ENCODE results near the gene ZC3H12A. TPM values are rescaled to one million over a fixed set of nuclear protein-coding genes. Genes with fewer than 3 reads are reported as not detected.

The ZC3H12A gene
- polyA plus RNA-seq: 10 to 100 TPM in 2 of 3 donors, 1 to 10 TPM in 1; 9.6 to 14.6 (median 13.1) TPM

DNA sequence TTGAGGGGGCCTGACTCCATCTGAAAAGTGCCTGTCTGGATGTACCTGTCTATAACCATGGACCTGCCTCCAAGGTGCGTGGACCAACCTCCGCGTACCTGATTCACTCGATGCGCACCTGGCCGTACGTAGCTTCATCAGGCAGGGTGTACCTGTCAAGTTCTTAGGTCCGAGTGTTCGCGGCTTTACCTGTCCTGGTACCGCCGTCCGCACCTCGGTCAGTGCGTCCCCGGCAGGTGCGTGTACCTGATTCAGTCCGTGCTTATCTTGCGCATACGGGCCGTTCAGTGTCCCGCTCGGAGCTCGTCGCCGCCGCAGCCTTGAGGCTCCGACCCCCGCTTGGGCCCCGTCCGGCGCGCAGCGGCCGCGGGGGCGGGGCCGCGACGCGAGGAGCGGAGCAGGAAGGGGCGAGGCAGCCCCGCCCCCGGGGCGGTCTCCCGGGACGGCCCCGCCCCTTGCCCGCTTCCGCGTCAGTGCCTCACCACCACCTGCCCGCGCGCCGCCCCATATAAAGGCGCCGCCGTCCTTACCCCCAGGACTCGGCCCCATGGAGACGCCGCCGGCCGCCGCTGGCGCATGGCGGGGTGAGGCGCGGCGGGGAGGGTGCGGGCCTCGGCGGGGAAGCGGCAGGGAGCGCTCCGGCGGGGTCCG, at the start of gene ZC3H12A:
Gene ZC3H12A, plus strand, starts transcription at position 535 of the 651 bp plus-strand sequence. CDS start 917 bp downstream, outside the sequence.
- peak within 1 kb of the TSS; percentile 94 to 98 (median 95) for H3K4me3 Mint-ChIP-seq
- peaks cover 16 to 47% (median 23%) of the 10 kb centered on the region in 3 donors for H3K27me3 Mint-ChIP-seq (ENCODE audit: low read depth in 3 of 3)
- H3K4me1 Mint-ChIP-seq: peaks cover 66 to 69% of the 10 kb centered on the region in 2 donors
- peaks cover 0 to 3% (median 0%) of the 10 kb centered on the region in 6 donors for H3K9me3 Mint-ChIP-seq
- peaks cover 0 to 17% (median 2%) of the 10 kb centered on the region in 3 donors for H3K36me3 Mint-ChIP-seq
- H3K27ac Mint-ChIP-seq: peak within 1 kb of the TSS; percentile 98 to 99 (median 99)
- DNase-seq: peak; percentile 94 to 96 (median 96)

DNA sequence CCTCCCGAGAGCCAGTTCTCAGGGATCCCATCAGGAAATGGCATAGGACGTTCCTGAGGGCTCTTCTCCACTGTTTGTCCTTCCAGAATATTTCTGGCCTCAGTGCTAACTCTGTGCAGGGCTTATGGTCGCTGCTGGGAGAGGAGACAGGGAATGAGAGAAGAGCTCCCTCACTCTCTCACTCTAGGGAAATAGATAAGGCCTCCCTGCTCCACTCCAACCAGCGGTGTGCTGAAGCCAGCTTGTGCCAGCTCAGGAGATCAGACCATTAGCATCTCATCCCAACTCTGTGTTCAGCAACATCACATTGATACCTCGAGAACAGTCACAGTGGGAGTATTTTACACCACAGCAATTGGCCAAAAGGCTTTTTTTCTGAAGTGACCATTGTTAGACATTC, 49.2 kb upstream of the ZC3H12A start:
- Mint-ChIP-seq H3K4me1 (no peaks in the 10 kb centered on the region), H3K9me3 (no peaks in the 10 kb centered on the region), H3K27me3 (ENCODE audit: low read depth in 3 of 3) (peaks cover 6 to 11% (median 10%) of the 10 kb centered on the region in 3 donors), H3K27ac (no peak overlapping the region), H3K36me3 (no peaks in the 10 kb centered on the region), H3K4me3 (no peak overlapping the region)
- DNase-seq: no peak

DNA sequence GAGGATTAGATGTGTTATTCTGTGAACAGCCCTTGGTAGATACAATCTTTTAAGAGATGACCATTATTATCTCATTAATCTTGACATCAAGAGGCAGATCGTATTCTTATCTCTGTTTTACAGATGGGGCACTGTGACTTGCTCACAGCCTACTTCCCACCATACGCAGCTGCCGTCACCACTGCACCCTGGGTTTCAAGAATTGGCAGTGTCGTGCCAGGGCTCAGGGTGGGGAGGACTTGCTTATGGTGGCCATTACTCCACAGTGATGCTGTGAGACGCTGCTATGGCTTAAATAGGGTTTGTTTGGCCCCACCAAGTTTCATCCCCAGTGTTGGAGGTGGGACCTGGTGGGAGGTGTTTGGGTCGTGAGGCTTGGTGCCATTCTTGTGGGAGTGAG, 45.4 kb upstream of the ZC3H12A start:
- Mint-ChIP-seq H3K27ac (no peak overlapping the region), H3K27me3 (ENCODE audit: low read depth in 3 of 3) (peaks cover 1 to 6% (median 4%) of the 10 kb centered on the region in 3 donors), H3K4me1 (no peaks in the 10 kb centered on the region), H3K9me3 (no peaks in the 10 kb centered on the region), H3K4me3 (no peak overlapping the region), H3K36me3 (no peaks in the 10 kb centered on the region)
- no peak for DNase-seq

DNA sequence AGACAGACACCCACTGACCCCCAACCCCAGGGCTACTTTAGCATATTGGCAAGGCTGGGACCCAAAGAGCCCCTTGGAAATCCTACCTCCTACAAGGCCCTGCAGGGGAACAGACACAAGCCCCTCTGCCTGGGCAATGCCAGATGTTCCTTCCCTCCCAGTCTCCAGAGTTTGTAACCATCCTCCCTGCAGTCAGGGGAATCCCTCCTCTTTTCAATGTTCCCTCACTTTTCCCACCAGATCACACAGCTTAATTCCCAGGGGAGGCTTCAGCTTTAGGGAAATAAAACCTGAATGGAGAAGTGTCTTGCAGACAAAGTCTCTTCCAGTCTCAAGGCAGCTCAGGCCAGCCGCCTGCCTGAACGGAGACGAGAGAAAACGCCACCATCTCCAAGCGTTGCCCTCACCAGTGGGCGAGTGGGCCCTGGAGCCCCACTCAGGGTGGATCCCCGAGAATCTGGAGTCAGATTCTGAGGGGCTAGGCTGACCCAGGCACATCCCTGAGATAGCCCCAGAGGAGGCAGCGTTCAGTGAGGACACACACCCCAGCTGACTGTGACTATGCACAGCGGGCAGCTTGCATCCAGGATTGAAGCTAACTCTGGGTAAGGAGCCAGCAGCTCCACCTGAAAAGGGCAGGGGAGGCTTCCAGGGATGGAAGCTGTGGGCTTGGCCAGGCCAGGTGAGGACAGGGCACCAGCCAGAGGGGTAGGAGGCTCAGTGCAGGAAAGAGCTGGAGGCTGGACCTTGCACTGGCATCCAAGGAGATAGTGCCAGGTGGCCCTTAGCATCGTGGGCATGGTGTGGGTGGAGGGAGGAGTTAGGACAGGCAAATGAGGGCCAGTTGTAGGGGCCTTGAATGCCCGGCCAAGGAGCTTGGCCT, 44.0 kb upstream of the ZC3H12A start:
- Mint-ChIP-seq H3K4me1 (no peaks in the 10 kb centered on the region), H3K27ac (peak overlapping the region in 2 of 6 donors; percentile 20 to 46), H3K36me3 (no peaks in the 10 kb centered on the region), H3K27me3 (ENCODE audit: low read depth in 3 of 3) (peaks cover 1 to 4% (median 2%) of the 10 kb centered on the region in 3 donors), H3K4me3 (no peak overlapping the region), H3K9me3 (no peaks in the 10 kb centered on the region)
- DNase-seq: no peak

DNA sequence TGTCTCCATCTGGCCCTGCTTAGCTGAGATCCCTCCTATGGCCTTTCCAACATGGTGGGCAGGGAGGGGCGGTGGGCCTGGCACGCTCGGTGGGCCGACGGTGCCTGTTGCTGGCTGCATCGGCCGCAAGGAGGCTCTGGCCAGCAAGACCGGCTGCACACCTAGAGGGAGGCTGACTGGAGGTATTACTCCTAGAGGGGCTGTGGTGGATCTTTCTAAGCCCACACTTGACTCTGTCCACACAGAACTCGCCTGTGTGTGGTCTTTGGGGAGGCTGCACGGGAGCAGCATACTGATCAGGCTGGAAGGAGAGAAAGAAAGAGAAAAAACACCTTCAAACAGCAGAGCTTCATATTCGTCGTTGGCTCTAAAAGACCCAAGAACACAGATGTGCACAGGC, 41.7 kb upstream of the ZC3H12A start:
- peaks cover 0 to 4% (median 2%) of the 10 kb centered on the region in 3 donors for H3K27me3 Mint-ChIP-seq (ENCODE audit: low read depth in 3 of 3)
- H3K27ac Mint-ChIP-seq: no peak overlapping the region
- no peaks in the 10 kb centered on the region for H3K4me1 Mint-ChIP-seq
- no peaks in the 10 kb centered on the region for H3K9me3 Mint-ChIP-seq
- H3K4me3 Mint-ChIP-seq: no peak overlapping the region
- H3K36me3 Mint-ChIP-seq: no peaks in the 10 kb centered on the region
- DNase-seq: no peak

DNA sequence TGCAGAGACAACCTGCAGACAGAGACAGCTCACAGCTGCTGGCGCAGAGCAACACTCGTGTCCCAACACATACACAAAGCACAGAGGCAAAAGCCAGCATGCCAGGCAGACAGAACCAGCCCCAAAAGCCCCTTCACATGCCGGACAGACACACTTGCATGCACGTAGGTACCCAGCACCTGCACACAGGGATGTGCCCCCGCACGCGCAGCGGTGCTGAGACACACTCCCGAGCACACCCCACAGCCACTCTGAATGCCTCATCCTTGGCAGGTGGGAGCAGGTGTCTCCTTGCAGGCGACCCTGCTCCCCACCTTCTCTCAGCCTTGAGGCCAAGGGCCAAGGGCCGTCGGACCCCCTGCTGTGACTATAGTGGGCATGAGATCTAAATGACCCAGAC, 41.2 kb upstream of the ZC3H12A start:
- Mint-ChIP-seq H3K27me3 (ENCODE audit: low read depth in 3 of 3) (peaks cover 0 to 4% (median 2%) of the 10 kb centered on the region in 3 donors), H3K4me3 (no peak overlapping the region), H3K27ac (no peak overlapping the region), H3K36me3 (no peaks in the 10 kb centered on the region), H3K9me3 (no peaks in the 10 kb centered on the region), H3K4me1 (no peaks in the 10 kb centered on the region)
- no peak for DNase-seq

DNA sequence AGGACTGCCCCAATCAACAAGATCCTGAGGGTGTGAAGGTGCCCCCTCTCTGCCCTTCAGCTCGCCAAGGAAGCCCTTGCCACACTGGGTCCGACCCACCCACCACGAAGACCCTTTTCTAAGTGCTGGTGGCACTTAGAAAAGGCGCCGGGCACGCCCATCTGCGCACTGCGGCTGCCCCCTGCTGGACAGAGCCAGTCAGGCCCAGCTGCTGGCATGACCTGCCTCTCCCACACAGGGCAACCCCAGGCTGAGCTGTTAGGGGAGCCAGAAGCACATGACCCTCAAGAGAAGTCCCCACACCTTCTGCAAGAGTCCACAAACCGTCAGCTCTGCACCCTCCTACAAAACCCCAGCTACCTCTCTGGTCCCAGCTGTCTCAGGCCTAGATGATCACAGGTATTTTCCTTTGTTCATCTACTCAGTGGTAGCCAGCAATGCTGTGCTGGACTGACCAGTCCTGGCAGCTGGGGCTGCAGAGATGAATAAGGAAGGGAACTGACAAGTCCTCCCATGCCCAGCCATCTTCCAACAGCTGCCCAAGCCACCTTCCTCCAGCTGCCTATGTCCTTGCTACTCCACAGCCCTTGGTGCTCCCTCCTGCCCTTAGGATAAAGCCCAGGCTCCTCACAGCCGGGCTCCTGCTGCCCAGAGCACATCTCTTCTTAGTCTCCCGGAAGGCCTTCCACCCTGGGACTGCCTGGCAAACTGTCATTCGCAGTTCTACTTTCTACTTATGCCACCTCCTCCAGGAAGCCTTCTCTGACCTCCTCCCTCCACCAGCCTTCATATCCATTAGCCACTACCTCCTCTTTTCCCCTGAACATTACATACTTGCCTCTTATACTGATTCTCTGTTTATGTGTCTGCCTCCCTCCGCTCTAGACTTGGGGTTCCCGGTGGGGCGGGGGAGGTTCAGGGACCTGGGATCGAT, 39.8 kb upstream of the ZC3H12A start:
- Mint-ChIP-seq H3K4me1 (no peaks in the 10 kb centered on the region), H3K4me3 (no peak overlapping the region), H3K9me3 (no peaks in the 10 kb centered on the region), H3K27me3 (ENCODE audit: low read depth in 3 of 3) (peaks cover 0 to 4% (median 2%) of the 10 kb centered on the region in 3 donors), H3K27ac (no peak overlapping the region), H3K36me3 (no peaks in the 10 kb centered on the region)
- DNase-seq: peak; percentile 36 to 51 (median 38)

DNA sequence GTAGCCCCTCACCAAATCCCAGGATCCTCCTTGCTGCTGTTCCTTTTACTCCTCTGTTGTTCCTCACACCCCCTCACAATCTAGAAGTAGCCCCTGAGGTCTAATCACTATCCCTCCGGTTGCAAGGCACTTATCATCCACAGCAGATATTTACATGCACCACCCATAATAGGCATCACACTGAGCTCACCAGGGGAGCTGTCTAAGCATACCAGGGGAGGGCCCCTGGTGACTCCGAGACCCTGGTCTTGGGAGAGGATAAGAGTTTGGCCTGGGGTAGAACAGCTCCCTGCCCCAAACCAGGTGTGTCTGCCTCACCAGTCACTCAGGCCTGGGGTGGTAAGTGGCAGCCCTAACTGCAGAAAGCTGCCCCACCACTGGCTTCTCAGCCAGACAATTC, 37.3 kb upstream of the ZC3H12A start:
- no peak overlapping the region for H3K27ac Mint-ChIP-seq

DNA sequence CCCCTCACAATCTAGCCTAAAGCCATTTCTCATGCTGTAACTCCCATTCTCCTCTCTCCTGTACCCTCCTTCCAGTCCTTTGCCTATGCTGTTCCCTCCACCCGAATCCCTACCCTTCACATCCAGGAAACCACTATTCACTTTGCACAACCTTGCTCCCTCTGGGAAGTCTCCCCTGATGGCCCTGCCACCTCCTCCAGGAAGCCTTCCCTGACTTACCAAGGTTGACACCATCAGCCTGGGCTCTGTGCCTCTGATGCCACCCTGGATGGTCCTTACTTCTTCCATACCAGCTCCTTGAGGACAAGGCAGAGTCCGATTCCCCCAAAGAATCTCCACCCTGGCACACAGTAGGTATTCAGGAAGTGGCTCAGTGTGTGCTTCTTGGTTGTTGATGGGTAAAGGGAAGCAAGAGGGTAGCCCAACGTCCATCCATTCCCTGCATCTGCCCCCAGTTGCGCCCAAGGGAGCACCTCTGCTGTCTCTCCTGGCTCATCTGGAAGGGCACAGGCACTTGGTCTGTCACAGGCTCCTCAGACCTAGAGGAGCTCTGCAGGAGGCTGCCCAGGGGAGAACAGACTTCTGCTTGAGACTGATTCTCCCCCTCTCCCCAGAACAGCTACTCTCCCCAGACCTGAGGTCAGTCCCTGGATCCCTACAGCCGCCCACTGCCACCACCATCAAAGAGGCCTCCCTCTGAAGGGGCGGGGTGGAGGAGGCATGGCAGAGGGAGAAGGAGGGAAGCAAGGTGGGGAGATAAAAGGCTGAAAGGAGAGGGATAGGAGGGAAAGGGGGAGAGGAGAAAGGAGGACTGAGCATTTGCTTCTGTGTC, 36.1 kb upstream of the ZC3H12A start:
- no peaks in the 10 kb centered on the region for H3K4me1 Mint-ChIP-seq
- H3K27ac Mint-ChIP-seq: no peak overlapping the region
- H3K9me3 Mint-ChIP-seq: no peaks in the 10 kb centered on the region
- peaks cover 2 to 8% (median 3%) of the 10 kb centered on the region in 3 donors for H3K27me3 Mint-ChIP-seq (ENCODE audit: low read depth in 3 of 3)
- no peak for DNase-seq
- no peak overlapping the region for H3K4me3 Mint-ChIP-seq
- H3K36me3 Mint-ChIP-seq: no peaks in the 10 kb centered on the region

More for the DNA sequence above, 37.3 kb upstream of the ZC3H12A start:
- Mint-ChIP-seq H3K4me1 (no peaks in the 10 kb centered on the region), H3K9me3 (no peaks in the 10 kb centered on the region), H3K4me3 (no peak overlapping the region), H3K36me3 (no peaks in the 10 kb centered on the region), H3K27me3 (ENCODE audit: low read depth in 3 of 3) (peaks cover 0 to 8% (median 0%) of the 10 kb centered on the region in 3 donors)
- DNase-seq: no peak

DNA sequence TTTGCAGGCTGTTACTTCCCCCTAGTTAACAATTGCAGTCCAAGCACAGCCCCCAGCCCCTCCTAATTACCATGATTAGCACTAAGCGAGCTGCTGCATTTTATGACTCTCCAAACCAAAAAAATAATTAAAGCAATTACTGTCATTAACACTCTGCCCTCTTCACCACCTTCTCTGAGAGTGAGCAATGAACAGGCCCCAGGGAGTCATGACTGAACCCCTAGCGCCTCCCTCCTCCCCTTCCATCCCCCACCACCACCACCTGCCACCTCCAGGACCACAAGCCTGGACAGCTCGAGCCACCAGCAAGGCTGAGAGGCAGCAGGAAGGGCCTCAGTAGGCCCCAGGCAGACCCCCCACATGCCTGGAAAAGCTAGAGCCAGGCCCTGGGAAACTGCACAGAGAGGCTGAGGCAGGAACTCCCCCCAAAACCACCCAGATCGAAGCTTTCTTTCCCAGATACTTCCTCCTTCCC, 35.5 kb upstream of the ZC3H12A start:
- no peaks in the 10 kb centered on the region for H3K36me3 Mint-ChIP-seq
- no peak overlapping the region for H3K4me3 Mint-ChIP-seq
- DNase-seq: no peak
- H3K4me1 Mint-ChIP-seq: no peaks in the 10 kb centered on the region
- H3K9me3 Mint-ChIP-seq: no peaks in the 10 kb centered on the region
- H3K27me3 Mint-ChIP-seq (ENCODE audit: low read depth in 3 of 3): peaks cover 2 to 8% (median 3%) of the 10 kb centered on the region in 3 donors
- H3K27ac Mint-ChIP-seq: no peak overlapping the region

DNA sequence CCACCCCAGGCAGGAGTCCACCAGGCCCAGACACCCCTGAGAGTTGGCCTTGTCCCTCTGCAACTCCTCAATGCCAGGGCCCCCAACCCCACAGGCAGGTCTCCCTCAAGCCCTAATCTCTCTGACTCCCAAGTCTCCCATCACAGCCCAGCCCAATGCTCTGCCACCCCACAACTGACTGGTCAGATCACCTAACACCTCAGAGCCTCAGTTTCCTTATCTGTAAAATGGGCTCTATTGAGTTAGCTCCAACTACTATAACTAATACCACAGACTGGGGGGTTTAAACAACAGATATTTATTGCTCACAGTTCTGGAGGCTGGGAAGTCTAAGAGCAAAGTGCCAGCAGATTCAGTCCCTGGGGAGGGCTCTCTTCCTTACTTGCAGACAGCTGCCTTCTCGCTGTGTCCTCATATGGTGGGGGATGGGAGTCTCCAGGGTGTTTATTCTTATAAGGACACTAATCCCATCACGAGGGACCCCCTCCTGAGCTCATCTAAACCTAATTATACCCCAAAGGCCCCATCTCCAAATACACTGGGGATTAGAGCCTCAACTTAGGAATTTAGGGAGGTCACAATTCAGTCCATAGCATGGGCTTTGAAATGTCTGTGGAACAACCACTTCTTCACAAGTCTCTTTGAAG, 34.9 kb upstream of the ZC3H12A start:
- no peak overlapping the region for H3K4me3 Mint-ChIP-seq
- no peaks in the 10 kb centered on the region for H3K9me3 Mint-ChIP-seq
- no peaks in the 10 kb centered on the region for H3K36me3 Mint-ChIP-seq
- H3K27me3 Mint-ChIP-seq (ENCODE audit: low read depth in 3 of 3): peaks cover 2 to 8% (median 3%) of the 10 kb centered on the region in 3 donors
- no peak overlapping the region for H3K27ac Mint-ChIP-seq
- no peaks in the 10 kb centered on the region for H3K4me1 Mint-ChIP-seq
- DNase-seq: no peak

DNA sequence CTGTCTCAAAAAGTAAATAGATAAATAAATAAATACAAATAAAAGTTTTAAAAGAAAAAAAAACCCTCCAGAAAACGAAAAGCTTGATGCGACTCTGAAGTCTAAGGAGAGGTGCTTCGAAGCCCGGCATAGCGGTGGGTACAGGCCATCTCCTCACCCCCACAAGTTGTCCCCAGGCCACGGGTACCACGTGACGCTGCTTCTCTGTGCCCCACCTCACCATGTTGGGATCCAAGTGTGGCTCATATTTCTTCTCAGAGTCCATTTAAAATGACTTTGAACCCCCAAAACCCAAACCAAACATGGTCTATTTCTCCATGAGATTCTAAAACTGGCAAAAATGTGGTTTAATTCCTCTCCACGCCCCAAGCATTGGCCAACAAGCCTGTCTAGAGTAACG, 32.9 kb upstream of the ZC3H12A start:
- Mint-ChIP-seq H3K4me3 (no peak overlapping the region), H3K27me3 (ENCODE audit: low read depth in 3 of 3) (peaks cover 2 to 8% (median 4%) of the 10 kb centered on the region in 3 donors), H3K9me3 (no peaks in the 10 kb centered on the region), H3K4me1 (no peaks in the 10 kb centered on the region), H3K36me3 (no peaks in the 10 kb centered on the region), H3K27ac (no peak overlapping the region)
- DNase-seq: no peak
